Measurements from ENCODE around the gene CKAP5.

DNA sequence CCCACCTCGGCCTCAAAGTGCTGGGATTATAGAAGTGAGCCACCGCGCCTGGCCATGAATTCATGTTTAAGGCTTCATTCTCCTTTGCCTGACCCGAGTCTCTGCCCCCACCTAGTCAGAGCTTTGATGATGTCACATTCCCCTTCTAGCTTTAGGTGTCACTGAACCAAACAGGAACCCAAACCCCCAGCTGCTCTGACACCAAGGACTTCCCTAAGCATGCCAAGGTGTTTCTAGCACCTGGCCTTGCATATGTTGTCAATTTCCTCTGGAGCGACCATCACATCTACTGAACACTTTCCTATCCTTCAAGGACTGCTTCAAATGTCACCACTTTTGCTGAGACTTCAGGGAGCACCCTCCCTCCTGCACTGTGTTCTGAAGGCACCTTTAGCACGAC, 124.8 kb downstream of the CKAP5 start:
- TF ChIP-seq, protein P1, sequence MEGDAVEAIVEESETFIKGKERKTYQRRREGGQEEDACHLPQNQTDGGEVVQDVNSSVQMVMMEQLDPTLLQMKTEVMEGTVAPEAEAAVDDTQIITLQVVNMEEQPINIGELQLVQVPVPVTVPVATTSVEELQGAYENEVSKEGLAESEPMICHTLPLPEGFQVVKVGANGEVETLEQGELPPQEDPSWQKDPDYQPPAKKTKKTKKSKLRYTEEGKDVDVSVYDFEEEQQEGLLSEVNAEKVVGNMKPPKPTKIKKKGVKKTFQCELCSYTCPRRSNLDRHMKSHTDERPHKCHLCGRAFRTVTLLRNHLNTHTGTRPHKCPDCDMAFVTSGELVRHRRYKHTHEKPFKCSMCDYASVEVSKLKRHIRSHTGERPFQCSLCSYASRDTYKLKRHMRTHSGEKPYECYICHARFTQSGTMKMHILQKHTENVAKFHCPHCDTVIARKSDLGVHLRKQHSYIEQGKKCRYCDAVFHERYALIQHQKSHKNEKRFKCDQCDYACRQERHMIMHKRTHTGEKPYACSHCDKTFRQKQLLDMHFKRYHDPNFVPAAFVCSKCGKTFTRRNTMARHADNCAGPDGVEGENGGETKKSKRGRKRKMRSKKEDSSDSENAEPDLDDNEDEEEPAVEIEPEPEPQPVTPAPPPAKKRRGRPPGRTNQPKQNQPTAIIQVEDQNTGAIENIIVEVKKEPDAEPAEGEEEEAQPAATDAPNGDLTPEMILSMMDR (IDR thresholded peaks at IDR 0.05) = no peak
- TF ChIP-seq EP300 (IDR thresholded peaks at IDR 0.05) (no peak), POLR2AphosphoS5 (IDR thresholded peaks at IDR 0.05) (no peak)

Data from suprapubic skin (tissue), 4 donors.